GM10248 (cell line): Measurements from ENCODE around the gene DCLK1.

Source experiments
- CTCF ChIA-PET: fragments of 300-600 bp; sonication (Branson Sonifier 250); formaldehyde crosslinking; extraction: SDS; loops from one replicate; lab custom pipeline; 2021; ENCODE audit warnings: antibody characterized with exemption; lab: Yijun Ruan, JAX
- POLR2A ChIA-PET: fragments of 350-650 bp; sonication (Branson Sonifier 250); formaldehyde crosslinking; extraction: SDS; loops from one replicate; lab custom pipeline; 2020; ENCODE audit warnings: antibody characterized with exemption; lab: Yijun Ruan, JAX
- DNase-seq: peaks from one replicate; pipeline ENCODE4 v3.0.0; 2012; ENCODE audit errors: extremely low spot score
- TF ChIP-seq, protein P1 (sequence below): IDR thresholded peaks from 2 replicates; pipeline ENCODE4 v1.5.1; 2012; ENCODE audit warnings: mild to moderate bottlenecking, low read depth; ENCODE audit errors: extremely low read depth, missing control alignments, control extremely low read depth

The DCLK1 gene

GRCh38 chr13:35836446-35836845 lies 294.7 kb downstream of the DCLK1 start:
- CTCF ChIA-PET, result no interaction called here
- no peak for DNase-seq
- POLR2A ChIA-PET, result no interaction called here
- TF ChIP-seq, protein P1, sequence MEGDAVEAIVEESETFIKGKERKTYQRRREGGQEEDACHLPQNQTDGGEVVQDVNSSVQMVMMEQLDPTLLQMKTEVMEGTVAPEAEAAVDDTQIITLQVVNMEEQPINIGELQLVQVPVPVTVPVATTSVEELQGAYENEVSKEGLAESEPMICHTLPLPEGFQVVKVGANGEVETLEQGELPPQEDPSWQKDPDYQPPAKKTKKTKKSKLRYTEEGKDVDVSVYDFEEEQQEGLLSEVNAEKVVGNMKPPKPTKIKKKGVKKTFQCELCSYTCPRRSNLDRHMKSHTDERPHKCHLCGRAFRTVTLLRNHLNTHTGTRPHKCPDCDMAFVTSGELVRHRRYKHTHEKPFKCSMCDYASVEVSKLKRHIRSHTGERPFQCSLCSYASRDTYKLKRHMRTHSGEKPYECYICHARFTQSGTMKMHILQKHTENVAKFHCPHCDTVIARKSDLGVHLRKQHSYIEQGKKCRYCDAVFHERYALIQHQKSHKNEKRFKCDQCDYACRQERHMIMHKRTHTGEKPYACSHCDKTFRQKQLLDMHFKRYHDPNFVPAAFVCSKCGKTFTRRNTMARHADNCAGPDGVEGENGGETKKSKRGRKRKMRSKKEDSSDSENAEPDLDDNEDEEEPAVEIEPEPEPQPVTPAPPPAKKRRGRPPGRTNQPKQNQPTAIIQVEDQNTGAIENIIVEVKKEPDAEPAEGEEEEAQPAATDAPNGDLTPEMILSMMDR, result no peak

DNA sequence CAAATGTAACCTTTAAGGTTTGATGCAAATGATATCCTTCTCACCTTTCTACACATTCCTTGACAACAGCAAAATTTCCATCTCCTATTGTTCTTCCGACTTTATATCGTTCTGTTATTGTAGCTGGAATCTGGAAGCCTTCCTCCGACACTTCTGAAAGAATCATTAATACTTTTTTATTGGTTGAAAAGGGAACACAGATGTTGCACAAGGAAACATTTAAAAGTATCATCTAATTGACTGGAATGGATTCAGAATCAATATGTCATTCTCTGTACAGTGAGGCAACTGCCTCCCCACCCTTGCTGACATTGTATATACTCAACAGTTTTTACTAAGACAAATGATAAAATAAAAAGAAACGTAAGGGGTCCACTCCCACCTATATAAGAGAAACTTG lies 295.2 kb downstream of the DCLK1 start:
- ChIA-PET POLR2A (no interaction called here), CTCF (no interaction called here)
- TF ChIP-seq, protein P1, result no peak
- DNase-seq, result no peak

DNA sequence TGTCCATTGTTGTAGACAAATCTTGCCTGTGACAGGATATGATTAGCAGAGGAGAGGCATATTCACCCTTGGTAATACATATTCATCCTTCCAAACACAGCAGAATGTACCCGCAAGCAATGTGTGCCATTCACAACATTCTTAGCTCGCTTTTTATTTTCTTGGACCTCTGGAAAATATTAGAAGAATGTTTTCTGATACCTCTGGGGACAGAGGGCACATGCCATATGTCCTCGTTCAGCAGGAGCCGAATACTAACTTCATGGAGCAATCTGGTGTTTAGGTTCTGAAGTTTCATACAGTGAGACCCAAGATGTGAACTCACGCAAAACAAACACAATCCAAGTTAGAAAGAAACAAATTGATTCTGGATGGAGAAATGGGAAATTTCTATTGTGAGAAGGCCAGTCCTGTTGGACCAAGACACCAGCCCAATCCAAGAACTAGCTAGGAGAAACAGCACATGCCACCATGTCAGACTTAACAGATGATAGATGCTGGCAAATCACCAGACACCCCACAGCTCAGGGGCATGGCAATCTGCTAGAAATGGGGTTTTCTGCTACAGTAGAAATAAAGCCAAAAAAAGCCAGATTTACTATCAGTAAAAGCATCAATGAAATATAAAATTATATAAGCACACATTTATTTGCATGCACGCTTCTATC lies 297.4 kb downstream of the DCLK1 start:
- CTCF ChIA-PET, result interaction anchor here (1.8 kb wide), 1 partner anchor 11 kb away, joined by 4 read pairs; no protein-coding TSS in a partner anchor
- TF ChIP-seq, protein P1, result no peak
- DNase-seq, result no peak
- POLR2A ChIA-PET, result no interaction called here

DNA sequence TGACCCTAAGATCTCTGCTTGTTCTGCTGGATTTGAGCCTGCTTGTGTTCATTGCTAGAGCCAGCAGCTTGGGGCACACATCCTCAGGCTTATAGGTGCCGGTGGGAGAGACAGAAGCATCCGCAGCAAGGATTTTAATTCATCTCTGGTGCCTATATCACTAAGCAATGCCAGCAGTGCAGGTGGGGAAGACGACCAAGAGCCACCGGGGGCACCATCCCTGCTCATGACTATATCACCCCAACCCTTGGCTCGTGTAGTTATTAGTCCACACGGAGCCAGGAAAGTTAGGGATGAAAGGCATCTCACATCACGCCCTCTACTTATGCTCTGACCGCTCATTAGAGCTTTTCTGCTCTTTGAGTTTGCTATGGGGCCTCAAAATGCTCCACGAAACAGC lies 298.2 kb downstream of the DCLK1 start:
- no peak for DNase-seq
- POLR2A ChIA-PET, result no interaction called here
- CTCF ChIA-PET, result no interaction called here
- TF ChIP-seq, protein P1, result no peak

DNA sequence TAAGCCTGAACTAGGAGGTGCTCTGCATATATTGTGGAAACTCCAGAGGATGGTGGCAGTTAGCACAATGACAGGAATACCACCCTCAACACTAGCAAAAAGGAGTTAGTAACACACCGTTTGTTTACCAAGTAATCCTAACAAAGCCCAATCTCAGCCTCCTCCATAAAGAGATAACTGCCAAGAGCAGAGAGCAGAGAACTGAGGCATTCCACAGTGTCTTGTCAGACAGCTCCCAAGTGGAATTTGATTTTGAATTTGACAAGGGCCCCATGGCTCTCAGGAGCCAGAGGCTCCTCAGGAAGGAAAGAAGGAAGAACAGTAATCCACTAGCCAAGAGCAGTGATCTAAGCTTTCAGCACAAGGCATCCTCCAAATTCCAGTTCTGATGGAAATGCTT lies 298.6 kb downstream of the DCLK1 start:
- TF ChIP-seq, protein P1, result no peak
- POLR2A ChIA-PET, result no interaction called here
- DNase-seq, result no peak
- CTCF ChIA-PET, result no interaction called here

DNA sequence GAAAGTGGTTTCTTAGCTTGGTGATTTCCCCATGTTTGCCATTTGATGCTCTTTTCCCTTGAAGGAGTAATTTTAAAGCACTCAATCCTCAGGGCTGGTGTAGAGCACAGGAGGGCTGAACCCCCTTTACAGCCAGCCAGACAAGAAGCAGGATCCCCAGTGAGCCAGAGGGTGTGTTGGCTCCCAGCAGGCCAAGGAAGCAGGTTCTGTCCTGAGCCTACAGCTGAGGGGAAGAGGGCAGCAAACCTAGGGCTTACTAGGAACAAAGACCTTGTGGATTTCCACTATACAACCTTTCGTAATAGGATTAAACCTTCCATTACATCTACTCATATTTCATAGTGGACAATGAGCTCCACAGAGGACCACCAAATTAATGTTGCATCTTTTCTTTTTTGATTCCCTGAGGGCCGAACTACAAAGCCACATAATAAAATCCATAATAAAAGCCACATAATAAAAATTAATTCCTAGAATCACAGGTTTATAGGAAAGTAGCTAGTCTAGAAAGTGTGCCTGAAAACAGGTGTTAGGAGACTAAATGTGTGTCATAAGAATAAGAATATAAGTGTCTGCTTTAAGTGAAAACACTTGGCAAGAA lies 300.2 kb downstream of the DCLK1 start:
- no peak for DNase-seq
- TF ChIP-seq, protein P1, result no peak
- ChIA-PET CTCF (no interaction called here), POLR2A (no interaction called here)
